BE2C (cell line): Measurements from ENCODE around the gene KNCN.

Experiments used
- DNase-seq: peaks from one replicate; pipeline ENCODE4 v3.0.0-alpha.2; 2020
- H3K27me3 ChIP-seq: fragments of 250-450 bp; sonication (Bioruptor Pico); 2 replicates; pipeline ENCODE4 v1.5.1; 2020; ENCODE audit warnings: mild to moderate bottlenecking
- H3K36me3 ChIP-seq: fragments of 250-450 bp; sonication (Bioruptor Pico); 2 replicates; pipeline ENCODE4 v1.5.1; 2020; ENCODE audit warnings: mild to moderate bottlenecking
- H3K4me1 ChIP-seq: fragments of 250-450 bp; sonication (Bioruptor Pico); 2 replicates; pipeline ENCODE4 v1.5.1; 2020
- H3K4me3 ChIP-seq: 2 replicates; pipeline ENCODE4 v1.5.1; 2011; ENCODE audit warnings: low read depth, low read length
- H3K9me3 ChIP-seq: fragments of 250-450 bp; sonication (Bioruptor Pico); 2 replicates; pipeline ENCODE4 v1.5.1; 2020
- TF ChIP-seq, protein P1 (sequence below): IDR thresholded peaks from 2 replicates; pipeline ENCODE4 v1.5.1; 2012; ENCODE audit warnings: mild to moderate bottlenecking, low read depth, low read length

KNCN gene

DNA sequence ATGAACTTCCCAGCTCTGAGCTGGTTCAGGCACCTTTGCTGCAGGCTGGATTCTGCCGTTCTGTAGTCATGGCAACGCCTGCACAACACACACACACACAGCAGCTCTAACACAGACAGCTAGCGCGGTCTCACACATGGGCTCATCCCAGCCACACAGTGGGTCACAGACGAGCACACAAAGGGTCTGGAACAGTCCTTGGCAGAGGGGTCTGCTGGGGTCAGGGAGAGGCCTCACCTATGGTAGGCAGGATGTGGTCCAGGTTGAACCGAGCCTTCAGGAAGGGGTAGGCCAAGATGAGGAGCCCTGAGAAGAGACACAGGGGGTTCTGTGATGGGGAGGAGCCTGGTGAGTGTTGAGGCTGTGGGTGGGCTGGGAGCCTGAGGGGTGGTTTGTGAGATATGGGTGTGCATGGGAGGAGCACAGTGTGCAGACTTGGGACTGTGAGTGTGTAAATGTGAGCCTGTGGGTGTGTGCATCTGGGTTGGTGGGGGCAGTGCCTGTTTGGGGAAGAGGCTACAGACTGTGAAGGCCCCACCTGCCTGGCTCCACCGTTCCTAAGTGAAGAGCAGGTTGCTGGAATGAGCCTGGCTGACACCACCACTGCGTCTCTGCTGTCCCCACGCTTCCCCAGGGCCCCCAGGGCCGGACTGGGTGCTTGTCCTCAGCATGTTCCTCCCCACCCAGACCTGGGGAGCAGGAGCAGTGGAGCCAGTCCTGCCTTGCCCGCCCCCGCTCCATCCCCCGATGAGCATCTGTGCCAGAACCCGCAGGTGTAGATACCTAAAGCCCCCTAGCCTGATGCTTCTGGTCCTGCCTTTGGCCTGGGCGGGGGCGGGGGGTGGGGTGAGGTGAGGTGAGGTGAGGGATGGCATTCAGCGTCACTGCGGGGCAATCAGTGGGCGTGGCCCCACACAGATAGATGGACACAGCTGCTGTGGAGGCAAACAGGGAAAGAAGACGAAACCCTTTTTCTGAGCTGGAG is 1.5 kb downstream of the KNCN start:
- no peaks in the 10 kb centered on the region for H3K27me3 ChIP-seq
- no peak overlapping the region for H3K4me3 ChIP-seq
- TF ChIP-seq, protein P1, sequence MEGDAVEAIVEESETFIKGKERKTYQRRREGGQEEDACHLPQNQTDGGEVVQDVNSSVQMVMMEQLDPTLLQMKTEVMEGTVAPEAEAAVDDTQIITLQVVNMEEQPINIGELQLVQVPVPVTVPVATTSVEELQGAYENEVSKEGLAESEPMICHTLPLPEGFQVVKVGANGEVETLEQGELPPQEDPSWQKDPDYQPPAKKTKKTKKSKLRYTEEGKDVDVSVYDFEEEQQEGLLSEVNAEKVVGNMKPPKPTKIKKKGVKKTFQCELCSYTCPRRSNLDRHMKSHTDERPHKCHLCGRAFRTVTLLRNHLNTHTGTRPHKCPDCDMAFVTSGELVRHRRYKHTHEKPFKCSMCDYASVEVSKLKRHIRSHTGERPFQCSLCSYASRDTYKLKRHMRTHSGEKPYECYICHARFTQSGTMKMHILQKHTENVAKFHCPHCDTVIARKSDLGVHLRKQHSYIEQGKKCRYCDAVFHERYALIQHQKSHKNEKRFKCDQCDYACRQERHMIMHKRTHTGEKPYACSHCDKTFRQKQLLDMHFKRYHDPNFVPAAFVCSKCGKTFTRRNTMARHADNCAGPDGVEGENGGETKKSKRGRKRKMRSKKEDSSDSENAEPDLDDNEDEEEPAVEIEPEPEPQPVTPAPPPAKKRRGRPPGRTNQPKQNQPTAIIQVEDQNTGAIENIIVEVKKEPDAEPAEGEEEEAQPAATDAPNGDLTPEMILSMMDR = no peak
- H3K4me1 ChIP-seq = no peaks in the 10 kb centered on the region
- peak; percentile 48 for DNase-seq
- no peaks in the 10 kb centered on the region for H3K9me3 ChIP-seq
- no peaks in the 10 kb centered on the region for H3K36me3 ChIP-seq

DNA sequence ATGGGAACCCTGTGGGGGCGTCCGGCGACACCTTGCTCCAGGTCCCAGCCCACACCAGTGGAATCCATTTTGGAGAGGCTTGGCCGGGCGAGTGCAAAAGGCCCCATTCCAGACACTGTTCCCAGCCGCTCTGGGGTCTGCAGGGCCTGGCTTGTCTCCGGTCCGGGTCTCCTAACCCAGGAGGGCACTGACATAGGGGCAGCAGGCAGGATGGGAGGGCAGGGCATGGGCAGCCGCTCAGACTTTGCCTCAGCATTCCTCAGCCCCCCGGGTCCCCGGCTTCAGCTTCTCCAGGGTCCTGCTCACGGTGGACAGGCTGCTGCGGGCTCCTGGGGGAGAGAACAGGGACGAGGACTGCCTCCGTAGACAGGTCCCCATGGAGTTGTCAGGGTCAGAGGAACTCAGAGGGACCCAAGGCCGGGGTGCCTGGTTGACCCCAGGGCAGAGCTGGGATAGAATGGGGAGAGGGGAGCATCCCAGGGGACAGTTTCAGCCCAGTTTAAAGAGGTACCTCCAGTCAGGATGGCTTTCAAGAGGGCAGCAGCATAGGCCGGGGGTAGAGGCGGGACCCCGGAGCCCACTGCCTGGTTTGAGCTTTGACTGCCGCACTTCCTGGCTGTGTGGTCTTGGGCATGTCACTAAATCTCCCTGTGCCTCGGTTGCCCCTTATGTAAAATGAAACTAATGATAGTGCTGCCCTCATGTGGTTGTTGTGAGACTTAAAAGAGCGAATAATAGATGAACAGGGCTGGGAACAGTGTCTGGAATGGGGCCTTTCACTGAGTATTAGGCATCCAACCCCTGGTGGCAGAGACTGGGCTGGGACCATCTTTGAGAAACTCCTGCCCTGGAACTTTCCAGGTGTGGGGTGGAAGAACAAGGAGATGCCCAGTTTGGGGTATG is 3.7 kb downstream of the KNCN start:
- no peaks in the 10 kb centered on the region for H3K9me3 ChIP-seq
- H3K27me3 ChIP-seq = no peaks in the 10 kb centered on the region
- no peaks in the 10 kb centered on the region for H3K36me3 ChIP-seq
- no peak overlapping the region for H3K4me3 ChIP-seq
- TF ChIP-seq, protein P1 = peak; percentile 43
- H3K4me1 ChIP-seq = no peaks in the 10 kb centered on the region
- DNase-seq = no peak

DNA sequence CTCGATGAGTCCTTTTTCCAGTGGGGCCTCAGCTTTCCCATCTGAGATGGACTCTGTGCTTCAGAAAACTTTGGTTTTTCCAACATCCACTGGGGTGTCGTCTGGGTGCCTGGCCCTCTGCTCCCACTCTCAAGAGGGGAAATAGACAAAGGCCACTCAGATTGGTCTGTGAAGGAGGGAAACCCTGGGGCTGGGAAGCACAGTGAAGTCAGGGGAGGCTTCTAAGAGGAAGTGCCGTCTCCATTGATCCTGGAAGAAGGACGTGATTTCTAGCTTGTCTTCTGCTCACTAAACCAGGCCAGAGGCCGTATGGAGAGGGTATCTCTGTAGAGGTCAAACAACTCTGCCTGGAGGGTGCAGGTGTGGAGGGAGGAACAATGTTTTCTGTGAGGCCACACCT is 5.2 kb downstream of the KNCN start:
- H3K36me3 ChIP-seq = no peaks in the 10 kb centered on the region
- no peak for DNase-seq
- no peak overlapping the region for H3K4me3 ChIP-seq
- H3K9me3 ChIP-seq = no peaks in the 10 kb centered on the region
- TF ChIP-seq, protein P1 = no peak
- no peaks in the 10 kb centered on the region for H3K27me3 ChIP-seq
- H3K4me1 ChIP-seq = no peaks in the 10 kb centered on the region

DNA sequence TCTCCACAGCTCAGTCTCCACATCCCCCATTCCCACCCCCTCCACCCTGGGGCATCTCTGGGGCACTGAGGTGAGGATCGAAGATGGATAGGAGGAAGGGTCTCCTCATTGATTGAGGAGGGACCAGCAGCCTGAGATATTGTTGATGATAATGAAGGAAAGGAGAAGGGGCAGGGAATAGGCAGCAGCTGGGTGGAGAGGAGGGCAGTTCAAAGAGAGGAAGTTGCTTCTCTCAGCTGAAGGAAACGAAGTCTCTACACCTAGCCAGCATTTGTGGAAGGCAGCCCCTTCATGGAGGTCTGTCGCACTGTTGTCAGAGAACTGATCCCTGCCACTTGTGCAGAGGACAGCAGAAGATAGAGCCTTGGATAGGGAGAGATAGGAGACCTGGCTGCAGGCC is 5.7 kb downstream of the KNCN start:
- Histone ChIP-seq H3K36me3 (no peaks in the 10 kb centered on the region), H3K4me1 (no peaks in the 10 kb centered on the region), H3K9me3 (no peaks in the 10 kb centered on the region), H3K27me3 (no peaks in the 10 kb centered on the region), H3K4me3 (no peak overlapping the region)
- DNase-seq = no peak
- TF ChIP-seq, protein P1 = no peak

DNA sequence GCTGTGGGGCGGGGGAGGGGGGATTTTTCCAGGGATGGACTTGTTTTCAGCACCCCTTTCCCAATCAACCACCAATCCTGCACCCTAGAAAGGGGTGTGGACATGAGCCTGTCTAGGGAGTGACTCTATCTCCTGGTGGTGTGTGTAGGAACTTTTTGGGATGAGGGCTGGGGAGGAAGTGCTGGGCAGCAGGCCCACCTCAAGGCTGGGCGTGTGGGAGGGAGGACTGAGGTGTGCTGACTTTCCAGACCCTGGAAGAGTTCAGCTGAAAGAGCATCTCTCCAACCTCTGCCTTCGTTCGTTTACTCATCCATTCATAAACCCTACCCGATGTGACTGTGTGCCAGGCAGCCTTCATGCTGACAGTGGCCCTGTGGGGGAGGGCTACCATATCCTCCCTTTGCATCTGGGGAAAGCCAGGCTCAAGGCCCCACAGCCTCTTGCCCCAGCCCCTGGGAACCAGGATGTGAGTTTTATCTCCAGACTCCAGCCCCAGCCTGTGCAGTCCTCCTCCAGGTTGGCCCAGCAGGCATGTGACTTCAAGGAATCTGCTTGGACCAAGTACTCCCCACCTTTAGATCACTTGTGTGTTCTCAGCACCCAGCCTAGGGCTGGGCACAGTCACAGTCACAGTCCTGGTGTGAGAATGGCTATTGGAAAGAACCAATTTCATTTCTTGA is 6.7 kb downstream of the KNCN start:
- H3K4me1 ChIP-seq = no peaks in the 10 kb centered on the region
- DNase-seq = no peak
- H3K4me3 ChIP-seq = no peak overlapping the region
- H3K27me3 ChIP-seq = no peaks in the 10 kb centered on the region
- no peaks in the 10 kb centered on the region for H3K36me3 ChIP-seq
- H3K9me3 ChIP-seq = no peaks in the 10 kb centered on the region
- TF ChIP-seq, protein P1 = no peak
